CD4-positive, alpha-beta T cell treated with Interleukin-10 for 1 hour (primary cell): ENCODE results near the gene GALNS.
"Not testable (repeated sequence)": the region's sequence is repeated elsewhere in the genome, so short reads cannot be mapped to it uniquely, and the experiment has no call there.

ENCODE experiments used
- DNase-seq: peaks from one replicate; pipeline ENCODE4 v3.0.0-alpha.2; 2020

Gene GALNS

GRCh38 chr16:88856828-88857727 lies at the start of gene GALNS, which contains the start of gene TRAPPC2L:
Gene GALNS, minus strand, starts transcription at chr16:88856947. Its CDS starts 70 bp downstream, at chr16:88856877.
Gene TRAPPC2L, plus strand, starts transcription at chr16:88857127. Its CDS starts 24 bp downstream, at chr16:88857151.
- peak; percentile 98 for DNase-seq

- no peak for DNase-seq
Observed at GRCh38 chr16:88906020-88906419, 49.3 kb upstream of the GALNS start.

- no peak for DNase-seq
Observed at GRCh38 chr16:88905563-88905962, 48.8 kb upstream of the GALNS start.

- no peak for DNase-seq
Observed at GRCh38 chr16:88904676-88905365, 48.1 kb upstream of the GALNS start.

GRCh38 chr16:88903267-88903666 lies 46.5 kb upstream of the GALNS start:
- no peak for DNase-seq

- no peak for DNase-seq
Observed at GRCh38 chr16:88902744-88903143, 46.0 kb upstream of the GALNS start.

- no peak for DNase-seq
Observed at GRCh38 chr16:88901718-88902337, 45.1 kb upstream of the GALNS start.

- DNase-seq = no peak
Observed at GRCh38 chr16:88900662-88901052, 43.9 kb upstream of the GALNS start.

GRCh38 chr16:88899901-88900661 lies 43.3 kb upstream of the GALNS start:
- DNase-seq = no peak

GRCh38 chr16:88897696-88898425 lies 41.1 kb upstream of the GALNS start:
- DNase-seq = no peak

- DNase-seq = no peak
Observed at GRCh38 chr16:88896238-88897070, 39.7 kb upstream of the GALNS start.

- DNase-seq = no peak
Observed at GRCh38 chr16:88895335-88895734, 38.6 kb upstream of the GALNS start.

- DNase-seq = no peak
Observed at GRCh38 chr16:88894681-88895300, 38.0 kb upstream of the GALNS start.

GRCh38 chr16:88894266-88894665 lies 37.5 kb upstream of the GALNS start:
- DNase-seq = not testable (repeated sequence)

GRCh38 chr16:88893127-88893968 lies 36.6 kb upstream of the GALNS start:
- no peak for DNase-seq

GRCh38 chr16:88892065-88892464 lies 35.3 kb upstream of the GALNS start:
- DNase-seq = no peak

- no peak for DNase-seq
Observed at GRCh38 chr16:88891083-88891482, 34.3 kb upstream of the GALNS start.

GRCh38 chr16:88889702-88890352 lies 33.1 kb upstream of the GALNS start:
- not testable (repeated sequence) for DNase-seq
